Mesenchymal stem cell (in vitro differentiated cells and primary cell): ENCODE results near the gene TAF4.
A peak's percentile ranks its signal among the peaks of the same experiment; 100 is the strongest.
"Not testable (repeated sequence)": the region's sequence is repeated elsewhere in the genome, so short reads cannot be mapped to it uniquely, and the experiment has no call there.

ENCODE experiments used
- DNase-seq: peaks from one replicate; pipeline ENCODE4 v3.0.0-alpha.2; 2013
- H2AFZ ChIP-seq: one replicate; pipeline ENCODE4 v1.6.1; 2013; ENCODE audit warnings: low read depth, mild to moderate bottlenecking, control low read depth, inconsistent platforms, low read length, moderate library complexity
- H2AK5ac ChIP-seq: 2 replicates; pipeline ENCODE4 v1.6.1; 2013; ENCODE audit warnings: low read length, moderate library complexity, mild to moderate bottlenecking, inconsistent platforms; ENCODE audit not compliant: severe bottlenecking
- H2BK120ac ChIP-seq: one replicate; pipeline ENCODE4 v1.6.1; 2013; ENCODE audit warnings: low read depth, mild to moderate bottlenecking, inconsistent platforms, low read length, moderate library complexity
- H2BK12ac ChIP-seq, 2 experiments: one replicate each; pipeline ENCODE4 v1.6.1; 2013; ENCODE audit warnings: inconsistent platforms in 2 of 2, low read length in 2 of 2, mild to moderate bottlenecking in 2 of 2, moderate library complexity in 2 of 2, control low read depth in 1 of 2
- H2BK15ac ChIP-seq: one replicate; pipeline ENCODE4 v1.6.1; 2013; ENCODE audit warnings: mild to moderate bottlenecking, low read depth, inconsistent platforms; ENCODE audit not compliant: poor library complexity, severe bottlenecking
- H2BK5ac ChIP-seq: 2 replicates; pipeline ENCODE4 v1.6.1; 2013; ENCODE audit warnings: low read depth, mild to moderate bottlenecking, low read length, control low read depth, inconsistent platforms; ENCODE audit not compliant: poor library complexity, severe bottlenecking
- H3K14ac ChIP-seq, 2 experiments: one replicate each; pipeline ENCODE4 v1.6.1; 2013; ENCODE audit warnings: inconsistent platforms in 2 of 2, low read length in 2 of 2, control low read depth in 1 of 2, mild to moderate bottlenecking in 1 of 2, moderate library complexity in 1 of 2
- H3K18ac ChIP-seq, 2 experiments: one replicate each; pipeline ENCODE4 v1.6.1; 2013; ENCODE audit warnings: inconsistent platforms in 2 of 2, low read length in 2 of 2, control low read depth in 1 of 2, low read depth in 1 of 2, mild to moderate bottlenecking in 1 of 2
- H3K23ac ChIP-seq, 2 experiments: one replicate each; pipeline ENCODE4 v1.6.1; 2013; ENCODE audit warnings: inconsistent platforms in 2 of 2, low read length in 2 of 2, mild to moderate bottlenecking in 2 of 2, moderate library complexity in 2 of 2, control low read depth in 1 of 2
- H3K27ac ChIP-seq: 2 replicates; pipeline ENCODE4 v1.5.1; 2013; ENCODE audit warnings: mild to moderate bottlenecking, moderate library complexity, low read length, control low read depth, inconsistent platforms; ENCODE audit not compliant: poor library complexity, severe bottlenecking
- H3K27me3 ChIP-seq, 2 experiments: 2 replicates each; pipeline versions ENCODE4 v1.6.1 to v1.7.0; 2013; ENCODE audit warnings: low read length in 2 of 2, mild to moderate bottlenecking in 2 of 2, moderate library complexity in 2 of 2, control low read depth in 1 of 2, inconsistent platforms in 1 of 2; ENCODE audit not compliant: control insufficient read depth in 1 of 2, insufficient read depth in 1 of 2
- H3K36me3 ChIP-seq, 2 experiments: 2 replicates each; pipeline versions ENCODE4 v1.6.1 to v1.7.0; 2013; ENCODE audit warnings: low read length in 2 of 2, control low read depth in 1 of 2, inconsistent platforms in 1 of 2, low read depth in 1 of 2, mild to moderate bottlenecking in 1 of 2; ENCODE audit not compliant: insufficient read depth in 2 of 2, control insufficient read depth in 1 of 2
- H3K4ac ChIP-seq, 2 experiments: one replicate each; pipeline ENCODE4 v1.6.1; 2013; ENCODE audit warnings: inconsistent platforms in 2 of 2, low read length in 2 of 2, mild to moderate bottlenecking in 2 of 2, moderate library complexity in 2 of 2, control low read depth in 1 of 2, low read depth in 1 of 2
- H3K4me1 ChIP-seq: 2 replicates; pipeline ENCODE4 v1.6.1; 2013; ENCODE audit warnings: low read depth, low read length, control low read depth; ENCODE audit not compliant: control insufficient read depth, insufficient read depth
- H3K4me2 ChIP-seq: 2 replicates; pipeline ENCODE4 v1.6.1; 2013; ENCODE audit warnings: low read length, mild to moderate bottlenecking, inconsistent platforms; ENCODE audit not compliant: poor library complexity, severe bottlenecking
- H3K4me3 ChIP-seq, 2 experiments: 2 replicates each; pipeline versions ENCODE4 v1.5.1 to v1.7.0; 2013; ENCODE audit warnings: low read length in 2 of 2, mild to moderate bottlenecking in 2 of 2, control low read depth in 1 of 2, low read depth in 1 of 2; ENCODE audit not compliant: insufficient read depth in 1 of 2
- H3K79me1 ChIP-seq: replicated peaks from 2 replicates; pipeline ENCODE4 v1.6.1; 2013; ENCODE audit warnings: mild to moderate bottlenecking, control low read depth, low read length, inconsistent platforms; ENCODE audit not compliant: poor library complexity, severe bottlenecking
- H3K9ac ChIP-seq: 2 replicates; pipeline ENCODE4 v1.7.0; 2013; ENCODE audit warnings: mild to moderate bottlenecking, low read length, moderate library complexity
- H3K9me3 ChIP-seq: 2 replicates; pipeline ENCODE4 v1.7.0; 2013; ENCODE audit warnings: mild to moderate bottlenecking, low read length; ENCODE audit not compliant: control insufficient read depth
- H4K8ac ChIP-seq: one replicate; pipeline ENCODE4 v1.6.1; 2013; ENCODE audit warnings: inconsistent platforms, mild to moderate bottlenecking, low read length, moderate library complexity
- H4K91ac ChIP-seq: one replicate; pipeline ENCODE4 v1.6.1; 2013; ENCODE audit warnings: mild to moderate bottlenecking, low read length, inconsistent platforms
- WGBS: methylation state at CpG from one replicate; pipeline ENCODE4 v1.1.7; 2013; ENCODE audit warnings: mixed read lengths; 5-methylcytosine and 5-hydroxymethylcytosine counted together

TAF4 gene

DNA sequence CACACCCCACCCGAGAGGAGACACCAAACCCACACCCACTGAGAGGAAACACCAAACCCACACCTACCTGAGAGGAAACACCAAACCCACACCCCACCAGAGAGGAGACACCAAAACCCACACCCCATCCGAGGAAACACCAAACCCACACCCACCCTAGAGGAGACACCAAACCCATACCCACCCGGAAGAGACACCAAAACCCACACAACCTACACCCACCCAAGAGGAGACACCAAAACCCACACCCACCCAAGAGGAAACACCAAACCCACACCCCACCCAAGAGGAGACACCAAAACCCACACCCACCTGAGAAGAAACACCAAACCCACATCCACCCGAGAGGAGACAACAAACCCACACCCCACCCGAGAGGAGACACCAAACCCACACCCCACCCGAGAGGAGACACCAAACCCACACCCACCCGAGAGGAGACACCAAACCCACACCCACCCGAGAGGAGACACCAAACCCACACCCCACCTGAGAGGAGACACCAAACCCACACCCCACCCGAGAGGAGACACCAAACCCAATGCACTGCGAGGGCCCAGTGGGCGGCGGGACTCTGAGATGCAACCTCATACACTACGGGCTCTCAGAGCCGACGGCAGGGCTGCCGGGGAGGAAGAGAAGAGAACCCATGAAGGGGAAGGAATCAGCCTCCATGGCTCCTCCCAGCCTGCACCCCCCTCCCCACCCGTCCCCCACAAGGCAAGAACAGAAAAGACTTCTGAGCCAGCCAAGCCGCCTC is 83.3 kb downstream of the TAF4 start:
- Histone ChIP-seq H3K9me3 (no peaks in the 10 kb centered on the region), H2BK5ac (no peak overlapping the region), H2AFZ (no peak overlapping the region), H3K18ac (no peak overlapping the region), H3K36me3 (peaks cover 20 to 53% of the 10 kb centered on the region in 2 experiments), H3K4me2 (no peak overlapping the region), H2BK12ac (no peak overlapping the region), H3K23ac (no peak overlapping the region), H4K8ac (no peak overlapping the region), H3K4me1 (peaks cover 2% of the 10 kb centered on the region), H3K27ac (no peak overlapping the region), H3K27me3 (no peaks in the 10 kb centered on the region), H3K79me1 (peaks cover 36% of the 10 kb centered on the region), H3K4ac (no peak overlapping the region), H2AK5ac (no peak overlapping the region), H3K9ac (no peak overlapping the region), H3K4me3 (no peak overlapping the region), H3K14ac (no peak overlapping the region), H4K91ac (no peak overlapping the region), H2BK15ac (no peak overlapping the region), H2BK120ac (no peak overlapping the region)
- WGBS, result 86% methylated on average over 18 of the region's 18 CpGs
- DNase-seq, result no peak

GRCh38 chr20:61981691-61982090 is 84.0 kb downstream of the TAF4 start:
- not testable (repeated sequence) for H4K91ac ChIP-seq, H2AFZ ChIP-seq, H2BK120ac ChIP-seq, H3K27me3 ChIP-seq, H2BK12ac ChIP-seq, H3K23ac ChIP-seq, H3K4me1 ChIP-seq, H3K9me3 ChIP-seq, H2BK15ac ChIP-seq, H3K4me2 ChIP-seq, DNase-seq, H2AK5ac ChIP-seq, H4K8ac ChIP-seq, H3K14ac ChIP-seq, H3K4me3 ChIP-seq, H3K4ac ChIP-seq, H3K9ac ChIP-seq, H3K18ac ChIP-seq, H3K27ac ChIP-seq, H2BK5ac ChIP-seq
- Histone ChIP-seq H3K36me3 (peaks cover 13 to 54% of the 10 kb centered on the region in 2 experiments), H3K79me1 (peaks cover 36% of the 10 kb centered on the region)
- 76% methylated on average over 9 of the region's 11 CpGs for WGBS

GRCh38 chr20:61980647-61981583 is 84.8 kb downstream of the TAF4 start:
- no peaks in the 10 kb centered on the region for H3K27me3 ChIP-seq
- no peak overlapping the region for H4K91ac ChIP-seq
- no peak overlapping the region for H3K23ac ChIP-seq
- peak; percentile 21 for DNase-seq
- no peaks in the 10 kb centered on the region for H3K9me3 ChIP-seq
- H2AFZ ChIP-seq, result no peak overlapping the region
- H2BK120ac ChIP-seq, result no peak overlapping the region
- H3K4me3 ChIP-seq, result no peak overlapping the region
- H2AK5ac ChIP-seq, result no peak overlapping the region
- peaks cover 12 to 60% of the 10 kb centered on the region in 2 experiments for H3K36me3 ChIP-seq
- H3K4me1 ChIP-seq, result peaks cover 2% of the 10 kb centered on the region
- no peak overlapping the region for H3K27ac ChIP-seq
- no peak overlapping the region for H3K9ac ChIP-seq
- H3K14ac ChIP-seq, result no peak overlapping the region
- H3K18ac ChIP-seq, result no peak overlapping the region
- H2BK15ac ChIP-seq, result no peak overlapping the region
- H3K79me1 ChIP-seq, result peaks cover 38% of the 10 kb centered on the region
- H3K4ac ChIP-seq, result no peak overlapping the region
- H2BK12ac ChIP-seq, result no peak overlapping the region
- H4K8ac ChIP-seq, result no peak overlapping the region
- 93% methylated on average over 22 of the region's 22 CpGs for WGBS
- H2BK5ac ChIP-seq, result no peak overlapping the region
- no peak overlapping the region for H3K4me2 ChIP-seq
